Stimulated activated CD4-positive, alpha-beta T cell treated with anti-CD3 and anti-CD28 coated beads, Interleukin-2, amount 100 ng/mL, for 4 hours (primary cell): ENCODE data around the gene FLT4.

ENCODE experiments used
- DNase-seq: peaks from one replicate; pipeline ENCODE4 v3.0.0-alpha.2; 2020; ENCODE audit warnings: low read depth

FLT4 gene

GRCh38 chr5:180642181-180642775, 7.1 kb downstream of the FLT4 start:
- no peak for DNase-seq

GRCh38 chr5:180641566-180641900, 7.9 kb downstream of the FLT4 start:
- no peak for DNase-seq

DNA sequence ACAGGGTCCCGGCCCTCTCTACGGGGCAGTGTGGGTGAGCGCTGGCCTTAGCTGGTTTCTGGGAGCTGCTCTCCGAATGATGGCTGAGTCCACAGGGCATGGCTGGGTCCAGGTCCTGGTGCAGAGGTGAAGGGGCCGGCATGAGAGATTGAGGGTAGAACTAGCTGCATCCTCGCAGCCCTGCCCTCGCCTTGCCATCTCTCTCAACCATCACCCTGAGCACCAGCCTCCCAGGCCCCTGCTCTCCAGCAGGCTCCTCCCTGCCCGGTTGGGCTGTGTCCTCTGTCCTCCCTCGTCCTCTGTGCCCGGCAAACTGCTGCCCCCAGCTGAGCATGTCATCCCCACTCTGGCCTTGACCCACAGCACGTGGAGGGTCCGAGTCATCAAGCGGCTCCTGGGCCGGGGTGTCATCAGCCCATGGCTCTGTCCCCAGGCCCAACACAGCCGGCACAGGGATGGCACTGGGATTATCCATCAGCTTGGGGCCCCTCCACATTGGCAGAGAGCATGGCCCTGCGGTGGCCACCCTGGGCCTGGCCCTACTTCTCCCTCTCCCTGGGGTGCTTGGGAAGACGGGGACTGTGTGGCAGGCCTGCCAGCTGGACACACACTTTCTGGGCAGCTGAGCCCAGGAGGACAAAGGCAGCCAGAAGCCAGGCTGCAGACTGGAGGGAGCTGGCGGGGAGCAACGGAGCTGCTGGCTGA, 8.4 kb downstream of the FLT4 start:
- no peak for DNase-seq

- no peak for DNase-seq
Measured at GRCh38 chr5:180640611-180640860, 8.9 kb downstream of the FLT4 start.

DNA sequence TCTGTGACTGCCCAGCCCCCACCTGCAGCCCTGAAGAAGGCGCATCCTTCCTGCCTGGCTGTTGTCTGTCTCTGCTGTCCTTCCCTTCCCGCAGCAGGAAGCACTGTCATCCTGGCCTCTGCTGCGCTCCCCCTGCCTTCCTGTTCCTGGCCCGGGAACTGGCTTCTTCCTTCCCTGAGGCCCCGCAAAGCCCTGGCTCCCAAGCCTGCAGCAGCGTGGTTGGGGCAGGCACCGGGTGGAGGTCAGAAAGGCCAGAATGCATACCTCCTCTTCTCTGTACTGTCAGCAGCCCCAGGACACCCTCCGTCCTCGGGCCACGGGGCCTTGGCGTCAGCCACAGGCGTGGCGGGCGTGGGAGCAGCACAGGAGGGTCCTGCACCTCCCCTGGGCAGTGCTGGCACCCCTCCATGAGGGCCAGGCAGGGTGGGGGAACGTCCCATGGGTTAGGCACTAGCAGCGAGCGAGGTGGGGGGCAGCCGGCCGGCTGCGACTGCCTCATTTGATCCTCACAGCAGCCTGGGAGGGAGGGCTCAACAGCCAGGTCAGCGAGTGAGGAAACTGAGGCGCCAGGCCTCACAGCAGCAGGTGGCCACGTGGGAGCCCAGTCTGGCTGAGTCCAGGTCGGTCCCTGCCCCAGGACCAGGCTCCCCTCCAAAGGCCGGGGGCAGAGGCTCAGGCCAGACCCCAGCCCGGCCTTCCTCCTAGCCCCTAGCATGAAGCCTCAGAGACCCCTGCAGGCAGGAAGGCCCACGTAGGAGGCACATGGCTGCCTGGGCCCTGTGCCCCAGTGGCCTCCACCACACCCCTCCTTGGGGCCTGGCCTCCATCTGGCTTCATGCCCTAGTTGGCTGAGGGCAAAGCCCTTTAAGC, 9.4 kb downstream of the FLT4 start:
- DNase-seq: no peak

GRCh38 chr5:180639287-180639686, 10.1 kb downstream of the FLT4 start:
- DNase-seq: no peak

DNA sequence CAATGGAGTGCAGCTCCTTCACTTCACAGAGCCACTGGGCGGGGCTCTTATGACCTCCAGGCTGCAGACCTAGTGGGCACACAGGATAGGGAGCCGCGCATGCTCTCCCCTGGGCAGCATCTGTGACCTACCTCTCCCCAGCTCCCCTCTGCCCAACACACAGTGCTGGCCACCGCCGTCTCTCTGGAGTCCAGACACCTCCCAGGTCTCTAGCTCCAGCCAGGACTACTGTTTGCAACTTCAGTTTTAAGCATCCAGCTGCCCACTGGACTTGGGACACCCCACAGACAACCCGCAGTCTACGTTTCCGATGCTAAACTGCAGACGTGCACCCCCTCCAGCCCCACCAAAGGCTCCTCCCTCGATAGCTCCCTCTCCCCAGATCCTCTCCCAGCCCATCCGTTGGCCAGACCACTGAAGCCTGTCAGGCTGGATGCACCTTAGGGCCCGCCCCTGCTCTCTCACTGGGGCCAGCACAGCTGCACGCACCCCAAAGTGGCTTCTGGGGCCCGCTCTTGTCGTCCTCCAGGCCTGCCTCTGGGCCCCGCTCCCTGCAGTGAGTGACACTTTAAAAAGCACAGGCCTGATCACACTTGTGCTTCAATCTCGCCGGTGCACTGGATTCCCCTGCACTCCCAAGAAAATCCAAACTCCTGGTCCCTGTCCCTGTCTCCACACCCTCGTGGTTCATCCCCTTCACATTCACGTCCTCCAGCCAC, 11.3 kb downstream of the FLT4 start:
- DNase-seq: no peak

DNA sequence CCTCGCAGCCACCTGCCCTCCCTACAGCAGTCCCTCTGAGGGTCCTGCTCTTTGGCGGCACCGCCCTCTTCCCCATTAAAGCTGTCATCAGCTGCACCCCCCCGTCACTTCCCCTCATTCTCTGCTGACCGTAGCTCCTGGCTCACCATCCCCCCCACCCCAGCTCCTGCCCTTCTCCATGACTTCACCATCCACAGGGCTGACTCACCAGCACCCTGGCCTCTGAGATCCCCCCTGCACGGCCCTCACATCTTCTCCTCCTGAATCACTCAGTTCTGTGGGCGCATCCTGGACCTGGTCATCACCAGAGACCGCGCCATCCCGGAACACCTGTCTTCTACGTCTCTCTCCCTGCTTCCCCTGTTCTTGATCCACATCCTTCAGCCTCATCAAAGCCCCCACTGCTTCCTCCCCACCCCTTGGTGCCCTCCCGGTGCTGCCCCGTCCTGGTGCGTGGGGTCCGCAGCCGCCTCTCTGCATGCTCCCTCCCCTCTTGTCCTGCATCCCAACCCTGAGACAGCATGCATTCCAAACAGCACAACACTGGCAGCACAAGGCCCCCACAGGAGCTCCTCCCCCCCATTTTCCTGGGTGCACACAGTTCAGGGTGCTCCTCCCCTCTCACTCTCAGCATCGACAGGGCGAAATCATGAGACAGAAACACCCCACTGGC, 12.9 kb downstream of the FLT4 start:
- no peak for DNase-seq

DNA sequence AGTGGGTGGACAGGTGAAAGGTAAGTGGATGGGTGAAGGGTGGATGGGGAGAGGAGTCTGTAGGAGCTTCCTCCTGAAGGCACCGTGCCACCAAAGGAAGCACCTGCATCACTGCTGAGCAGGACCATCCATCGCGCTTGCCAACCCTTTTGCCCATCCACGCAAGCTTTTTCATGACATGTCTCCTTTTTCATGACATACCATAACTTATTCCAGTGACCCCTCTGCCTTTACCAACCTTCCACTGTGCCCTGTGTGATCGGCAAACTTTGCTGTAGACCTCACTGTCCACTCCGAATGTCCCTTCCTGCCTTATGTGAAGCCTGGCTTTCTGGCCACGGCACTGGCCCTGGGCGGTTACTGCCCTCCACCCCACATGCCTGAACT, 13.4 kb downstream of the FLT4 start:
- no peak for DNase-seq

DNA sequence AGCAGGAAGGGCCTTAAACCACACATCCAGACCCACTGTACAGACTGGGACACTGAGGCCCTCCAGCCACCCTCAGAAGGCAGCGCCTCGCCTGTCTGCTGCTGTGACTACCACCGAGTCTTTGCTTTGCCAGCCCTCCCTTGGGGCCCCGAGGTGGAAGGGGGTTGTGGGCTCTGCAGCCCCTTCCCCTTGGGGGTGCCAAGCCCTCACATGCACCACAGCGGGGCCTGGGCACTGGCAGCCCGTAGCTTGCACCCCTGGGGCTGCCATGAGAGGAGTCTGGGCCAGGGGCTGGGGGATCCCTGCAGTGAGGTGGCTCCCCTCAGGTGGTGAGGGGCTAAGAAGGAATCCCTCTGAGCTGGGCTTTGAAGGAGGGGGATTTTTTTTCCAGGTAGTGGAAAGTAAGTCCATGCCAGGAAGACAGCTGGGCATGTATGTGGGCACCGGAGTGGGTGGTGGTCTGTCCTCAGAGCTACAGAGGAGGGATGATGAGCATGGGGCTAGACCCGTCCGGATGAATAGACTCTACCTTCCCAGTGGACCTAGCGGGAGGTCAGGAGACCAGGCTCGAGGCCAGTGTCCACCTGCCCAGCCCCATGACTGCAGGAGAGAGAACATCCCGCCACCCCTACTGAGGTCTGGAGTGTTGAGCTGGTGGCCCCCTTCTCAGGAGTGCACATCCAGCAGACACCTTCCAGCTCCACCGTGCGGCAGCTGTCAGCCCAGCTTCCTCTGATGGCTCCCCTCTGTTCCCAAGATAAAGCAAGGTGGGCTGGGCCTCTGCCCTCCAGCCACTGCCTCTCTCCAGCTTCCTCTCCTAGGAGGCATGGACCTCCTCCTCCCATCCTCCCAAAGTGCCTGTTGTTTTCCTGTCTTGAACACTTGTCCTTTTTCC, 15.9 kb downstream of the FLT4 start:
- no peak for DNase-seq

- DNase-seq: no peak
Measured at GRCh38 chr5:180632768-180633167, 16.6 kb downstream of the FLT4 start.

DNA sequence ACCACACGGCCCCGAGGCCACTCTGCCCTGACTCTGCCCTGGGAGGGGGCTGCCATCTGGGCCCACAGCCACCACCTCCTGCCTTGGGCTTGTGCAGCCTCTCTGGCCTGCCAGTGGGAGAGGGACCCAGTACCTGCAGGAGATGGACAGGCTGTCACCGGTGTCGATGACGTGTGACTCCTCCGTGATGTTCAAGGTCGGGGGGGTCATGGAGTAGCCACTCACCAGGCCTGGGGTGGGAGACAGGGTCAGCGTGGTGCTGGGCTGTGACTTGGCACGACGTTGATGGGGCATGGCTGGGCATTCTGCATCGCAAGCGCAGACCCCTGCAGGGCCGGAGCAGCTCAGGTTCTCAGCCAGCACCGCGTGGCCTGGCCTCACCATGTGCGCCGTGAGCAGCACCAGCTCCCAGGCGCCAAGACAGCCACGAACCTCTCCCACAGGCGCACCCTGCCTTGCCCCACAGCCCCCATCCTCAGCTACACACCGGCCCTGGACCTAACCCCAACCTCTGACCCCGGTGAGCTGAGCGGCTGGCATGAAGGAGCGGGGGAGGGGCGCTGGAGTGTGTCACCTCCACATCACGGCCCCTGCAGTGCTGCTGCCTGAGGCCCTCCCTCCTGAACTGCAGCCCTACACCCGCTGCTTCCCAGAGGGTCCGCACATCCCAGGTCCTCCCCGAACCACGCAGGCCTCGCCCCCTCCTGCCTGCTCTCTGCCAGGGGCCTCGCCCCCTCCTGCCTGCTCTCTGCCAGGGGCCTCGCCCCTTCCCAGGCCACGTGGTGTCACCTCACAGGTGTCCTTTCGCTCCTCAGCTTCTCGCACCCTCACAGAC, 17.6 kb downstream of the FLT4 start:
- no peak for DNase-seq

DNA sequence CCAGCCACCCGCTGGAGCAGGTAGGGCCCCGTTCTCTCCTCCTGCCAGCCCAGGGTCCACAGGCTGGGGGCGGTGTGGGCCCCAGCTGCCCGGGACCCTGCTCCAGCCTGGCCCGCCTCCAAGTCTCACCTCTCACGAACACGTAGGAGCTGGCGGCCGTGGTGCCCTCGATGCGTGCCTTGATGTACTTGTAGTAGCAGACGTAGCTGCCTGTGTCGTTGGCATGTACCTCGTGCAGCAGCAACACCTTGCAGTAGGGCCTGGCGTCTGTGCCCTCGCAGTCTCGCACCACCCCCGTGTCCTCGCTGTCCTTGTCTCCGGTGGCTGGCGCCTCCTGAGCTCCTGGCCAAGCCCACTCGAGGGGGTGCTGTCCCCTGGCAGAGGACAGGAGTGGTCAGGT, 19.0 kb downstream of the FLT4 start:
- no peak for DNase-seq

DNA sequence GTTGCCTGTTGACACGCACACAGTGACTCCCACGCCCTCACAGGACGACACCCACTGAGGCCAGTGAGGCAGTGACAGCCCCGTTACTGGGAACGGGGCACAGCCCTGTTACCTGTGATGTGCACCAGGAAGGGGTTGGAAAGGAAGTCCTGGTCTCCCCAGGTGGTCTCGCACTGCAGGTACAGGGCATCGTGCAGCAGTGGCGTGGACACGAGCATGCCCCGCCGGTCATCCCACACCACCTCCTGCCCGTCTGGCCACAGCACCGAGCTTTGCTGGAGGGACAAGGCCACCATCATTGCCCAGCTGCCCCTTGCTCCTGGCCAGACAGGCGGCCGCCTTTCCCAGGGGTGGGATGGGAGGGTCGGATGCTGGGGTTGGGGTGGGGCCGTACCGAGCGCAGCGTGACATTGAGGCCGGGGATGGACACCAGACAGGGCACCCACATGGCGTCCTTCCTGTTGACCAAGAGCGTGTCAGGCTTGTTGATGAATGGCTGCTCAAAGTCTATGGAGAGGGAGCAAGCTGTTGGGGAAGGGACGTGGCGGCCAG, 19.5 kb downstream of the FLT4 start:
- DNase-seq: no peak

DNA sequence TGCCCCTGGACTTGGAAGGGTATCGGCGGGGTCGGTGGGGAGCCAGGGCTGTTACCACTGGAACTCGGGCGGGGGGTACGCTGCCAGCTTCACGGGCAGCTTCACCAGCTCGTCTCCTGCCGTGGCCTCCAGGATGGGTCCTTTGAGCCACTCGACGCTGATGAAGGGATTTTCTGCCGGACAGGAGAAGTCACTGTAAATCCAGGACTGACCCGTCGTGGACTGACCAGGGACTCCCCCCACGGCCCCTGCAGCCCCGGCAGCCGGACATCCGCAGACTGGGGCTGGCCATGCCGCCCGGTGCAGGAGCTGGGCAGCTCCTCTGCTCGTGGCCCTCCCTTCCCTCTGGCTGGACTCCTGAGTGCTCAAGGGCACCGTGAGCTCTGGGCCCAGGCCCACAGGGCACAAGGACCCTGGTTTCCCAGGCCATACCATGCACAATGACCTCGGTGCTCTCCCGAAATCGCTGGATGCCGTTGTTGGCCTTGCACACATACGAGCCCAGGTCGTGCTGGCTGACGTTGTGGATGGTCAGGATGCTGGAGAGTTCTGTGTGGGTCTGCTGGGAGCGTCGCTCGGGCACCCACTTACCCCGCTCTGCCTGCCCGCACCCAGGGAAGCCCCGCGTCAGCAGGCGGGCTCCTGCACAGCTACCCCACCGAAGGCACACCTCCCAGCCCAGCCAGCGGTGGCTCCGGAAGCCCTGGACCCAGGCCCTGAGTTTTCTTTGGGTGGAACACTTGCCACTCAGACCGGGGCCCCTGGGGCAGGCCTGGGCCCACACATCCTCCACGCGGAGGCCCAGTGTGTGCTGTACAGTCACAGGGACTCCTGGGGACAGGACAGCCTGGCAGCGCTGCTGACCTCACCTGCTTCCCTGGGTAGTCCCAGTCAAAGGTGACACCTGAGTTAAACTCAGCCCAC, 20.3 kb downstream of the FLT4 start:
- no peak for DNase-seq

GRCh38 chr5:180628211-180628610, 21.2 kb downstream of the FLT4 start:
- no peak for DNase-seq

DNA sequence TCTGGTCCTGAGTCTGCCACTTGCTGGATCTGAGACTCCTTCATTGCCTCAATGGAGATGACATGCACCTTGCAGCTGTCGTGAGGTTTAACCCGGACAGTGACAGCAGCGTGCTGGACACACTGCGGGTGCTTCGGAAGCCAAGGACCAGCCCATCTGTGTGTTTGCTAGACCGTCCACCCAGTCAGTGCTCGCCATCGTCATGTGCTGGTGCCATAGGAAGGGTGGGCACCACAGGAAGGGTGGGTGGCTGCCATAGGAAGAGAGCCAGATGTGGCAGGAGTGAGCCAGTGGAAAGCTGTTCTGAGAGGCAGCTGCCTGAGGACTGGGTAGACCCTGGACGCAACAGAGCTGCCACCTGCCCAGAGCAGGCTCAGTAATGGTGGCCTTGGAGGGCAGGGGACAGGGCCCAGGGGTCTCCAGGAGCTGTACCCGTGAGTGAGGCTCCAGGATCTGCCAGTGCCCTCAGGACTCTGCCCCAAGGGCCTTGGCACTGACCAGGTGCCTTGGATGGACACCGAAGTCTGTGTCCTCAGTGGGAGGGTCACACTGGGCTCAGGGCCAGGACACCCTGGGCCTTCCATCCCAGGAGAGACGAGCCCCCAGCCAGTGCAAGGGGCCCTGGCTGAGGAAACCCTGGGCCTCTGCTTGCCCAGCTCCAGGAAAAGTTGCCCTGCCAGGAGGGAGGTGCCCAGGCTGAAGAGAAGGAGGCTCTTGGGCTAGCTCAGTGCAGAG, 21.8 kb downstream of the FLT4 start:
- DNase-seq: no peak

DNA sequence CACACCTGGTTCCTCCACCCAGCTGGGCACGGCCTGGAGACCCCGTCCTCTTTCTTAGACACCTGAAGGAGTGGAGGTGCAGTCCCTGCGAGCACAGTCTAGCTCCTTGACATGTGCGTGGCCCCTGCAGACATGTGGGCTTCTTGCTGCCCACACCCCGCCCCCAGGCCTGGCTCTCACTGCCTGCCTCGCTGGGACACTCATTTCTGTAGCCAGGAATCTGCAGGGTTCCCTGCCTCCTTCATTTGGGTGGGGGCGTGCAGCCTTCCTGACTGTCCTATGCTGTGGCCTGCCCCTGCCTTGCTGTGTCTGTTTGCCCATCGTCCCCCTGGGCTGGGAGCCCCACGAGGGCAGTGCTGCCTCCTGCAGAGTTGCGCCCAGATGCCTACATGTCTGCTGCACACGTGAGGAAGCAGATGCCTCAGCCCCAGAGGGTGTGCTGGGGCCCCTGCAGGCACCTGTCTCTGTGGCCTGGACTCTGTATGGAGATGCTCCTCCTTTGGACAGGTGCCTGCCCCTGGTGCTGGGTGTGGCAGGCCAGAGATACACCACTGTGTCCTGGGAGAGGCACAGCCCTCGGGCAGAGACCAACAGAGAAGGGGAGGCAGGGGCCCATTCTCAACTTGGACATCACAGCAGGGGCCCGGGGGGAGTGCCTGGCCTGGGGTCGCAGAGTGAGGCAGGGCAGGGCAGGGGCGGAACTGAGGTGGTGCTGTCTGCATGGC, 22.6 kb downstream of the FLT4 start:
- DNase-seq: no peak
